HG02970 (cell line): ENCODE measurements around the gene CHRM4.
A peak's percentile ranks its signal among the peaks of the same experiment; 100 is the strongest.

ENCODE experiments used
- ATAC-seq: cut with Tn5 transposase; IDR thresholded peaks from one replicate; pipeline ENCODE4 v1.9.1; 2021; ENCODE audit warnings: mild to moderate bottlenecking, moderate library complexity, moderate number of reproducible peaks; ENCODE audit not compliant: unreplicated experiment, low FRiP score

CHRM4 gene

GRCh38 chr11:46351148-46351547, 40.4 kb downstream of the CHRM4 start:
- ATAC-seq = no peak

GRCh38 chr11:46350695-46351094, 40.9 kb downstream of the CHRM4 start:
- no peak for ATAC-seq

- no peak for ATAC-seq
Observed at GRCh38 chr11:46348566-46349401, 42.8 kb downstream of the CHRM4 start.

GRCh38 chr11:46347637-46348311, 43.8 kb downstream of the CHRM4 start:
- ATAC-seq = no peak

- ATAC-seq = peak; percentile 79
Observed at GRCh38 chr11:46346886-46347636, 44.5 kb downstream of the CHRM4 start, which contains the start of gene DGKZ. TSS of gene DGKZ (plus strand) at chr11:46347463. CDS start at chr11:46347660, 197 bp downstream.

- no peak for ATAC-seq
Observed at GRCh38 chr11:46345881-46346484, 45.6 kb downstream of the CHRM4 start.

GRCh38 chr11:46345131-46345597, 46.4 kb downstream of the CHRM4 start:
- no peak for ATAC-seq

- no peak for ATAC-seq
Observed at GRCh38 chr11:46343520-46343919, 48.1 kb downstream of the CHRM4 start.

- no peak for ATAC-seq
Observed at GRCh38 chr11:46342239-46342638, 49.3 kb downstream of the CHRM4 start.

- ATAC-seq = no peak
Observed at GRCh38 chr11:46341454-46341853, 50.1 kb downstream of the CHRM4 start.

- no peak for ATAC-seq
Observed at GRCh38 chr11:46339816-46340215, 51.8 kb downstream of the CHRM4 start.

- no peak for ATAC-seq
Observed at GRCh38 chr11:46338988-46339666, 52.4 kb downstream of the CHRM4 start.

- no peak for ATAC-seq
Observed at GRCh38 chr11:46338636-46338987, 53.0 kb downstream of the CHRM4 start.

GRCh38 chr11:46337626-46338345, 53.8 kb downstream of the CHRM4 start:
- ATAC-seq = no peak

GRCh38 chr11:46336563-46337180, 54.9 kb downstream of the CHRM4 start:
- no peak for ATAC-seq

- no peak for ATAC-seq
Observed at GRCh38 chr11:46335890-46336562, 55.5 kb downstream of the CHRM4 start.

- no peak for ATAC-seq
Observed at GRCh38 chr11:46335271-46335670, 56.3 kb downstream of the CHRM4 start.

- no peak for ATAC-seq
Observed at GRCh38 chr11:46334211-46334610, 57.4 kb downstream of the CHRM4 start.
